GM19397 (cell line): ENCODE results near the gene IZUMO4.

Experiments used
- ATAC-seq: cut with Tn5 transposase; IDR thresholded peaks from one replicate; pipeline ENCODE4 v1.9.1; 2021; ENCODE audit warnings: mild to moderate bottlenecking, moderate library complexity; ENCODE audit not compliant: unreplicated experiment

Gene IZUMO4

GRCh38 chr19:2058570-2059421 is 37.9 kb upstream of the IZUMO4 start:
- ATAC-seq, result no peak

DNA sequence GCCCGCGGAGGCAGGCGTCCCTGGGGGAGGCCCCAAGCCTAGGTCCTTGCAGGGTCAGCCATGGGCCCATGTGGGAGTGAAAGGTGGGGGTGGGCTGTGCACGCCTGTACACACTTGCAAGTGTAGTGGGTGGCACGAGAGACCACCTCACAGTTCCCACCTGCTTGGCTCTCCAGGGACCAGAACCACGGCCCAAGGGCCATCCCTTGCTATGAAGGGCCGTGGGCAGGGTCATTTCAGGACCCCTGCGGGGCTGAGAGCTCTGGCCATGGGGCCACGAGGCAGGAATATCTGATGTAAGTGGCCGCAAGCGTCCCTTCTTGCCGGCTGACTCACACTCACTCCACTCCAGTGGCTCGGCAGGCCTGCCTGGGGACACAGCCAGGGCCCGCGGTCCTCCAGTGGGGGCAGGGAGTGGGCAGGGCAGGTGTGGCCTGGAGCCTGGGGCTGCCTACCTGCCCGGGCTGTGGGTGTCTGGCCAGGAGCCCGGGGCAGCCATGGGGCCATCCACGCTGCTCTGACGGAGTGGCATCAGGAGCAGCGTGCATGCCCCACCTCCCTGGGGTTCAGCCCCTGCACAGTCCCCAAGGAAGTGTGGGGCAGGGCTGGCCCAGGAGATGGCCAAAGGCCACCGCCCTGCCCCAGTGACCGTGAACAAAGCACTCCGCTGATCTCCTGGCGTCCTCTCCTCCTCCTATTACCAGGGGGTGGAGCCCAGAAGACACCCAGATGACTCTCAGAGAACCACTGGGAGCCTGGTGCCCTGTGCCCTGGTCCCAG is 37.1 kb upstream of the IZUMO4 start:
- no peak for ATAC-seq

- ATAC-seq, result peak; percentile 35
Measured at GRCh38 chr19:2060884-2061494, 35.7 kb upstream of the IZUMO4 start.

DNA sequence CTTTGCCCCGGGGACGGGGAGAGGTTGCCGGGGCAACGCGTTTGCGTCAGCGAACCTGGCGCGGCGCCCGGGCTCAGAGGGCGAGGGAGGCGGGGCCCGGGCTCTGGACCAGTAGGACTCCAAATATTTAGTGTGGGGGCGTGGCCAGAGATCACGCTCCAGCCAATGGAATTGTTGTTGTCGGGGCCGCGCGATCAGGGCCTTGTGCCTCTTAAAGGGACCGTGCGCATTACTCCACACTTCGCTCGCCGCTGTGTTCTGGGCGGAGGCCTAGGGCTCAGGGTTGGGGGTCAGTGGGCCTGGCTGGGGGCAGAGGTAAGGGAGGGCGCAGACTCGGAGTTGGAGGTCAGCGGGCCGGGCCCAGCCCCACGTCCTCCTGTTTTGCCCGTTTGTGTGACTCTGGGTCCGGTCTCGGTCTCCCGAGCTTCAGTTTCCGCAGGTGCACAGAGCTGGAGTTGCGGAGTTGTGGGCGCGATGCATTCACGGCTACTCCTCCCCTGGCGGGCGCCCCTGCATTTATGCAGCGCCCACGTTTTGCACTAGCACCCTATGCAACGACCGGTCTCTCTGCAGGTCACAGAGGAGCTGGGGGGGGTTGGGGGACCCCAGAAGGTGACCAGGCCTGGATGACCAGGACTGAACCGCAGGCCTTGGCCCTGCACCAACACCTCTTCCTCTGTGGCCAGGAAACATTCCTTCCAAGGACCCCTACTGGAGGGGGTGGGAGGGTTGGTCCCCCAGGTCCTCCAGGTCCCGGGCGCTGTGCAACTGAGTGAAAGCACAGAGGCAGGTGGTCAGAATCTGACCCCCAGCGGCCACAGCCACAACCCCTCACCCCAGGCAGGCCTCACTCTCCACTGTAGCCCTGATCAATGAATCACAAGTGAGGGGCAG is 35.0 kb upstream of the IZUMO4 start:
- peak; percentile 84 for ATAC-seq

DNA sequence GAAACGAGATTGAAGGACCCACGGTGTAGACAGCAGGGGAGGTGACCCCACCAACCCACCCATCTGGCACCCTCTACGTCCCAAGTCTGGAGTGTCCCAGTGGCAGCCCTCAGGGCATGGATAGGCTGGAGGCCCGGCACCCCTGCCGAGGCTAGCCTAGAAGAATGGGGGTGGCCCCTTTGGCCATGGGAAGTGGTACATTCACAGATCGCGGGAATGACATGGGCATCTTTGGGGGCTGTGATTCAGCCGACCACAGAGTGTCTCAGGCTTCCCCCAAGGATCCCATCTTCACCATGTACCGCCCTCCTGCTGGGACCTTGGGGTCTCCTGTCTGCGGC is 34.4 kb upstream of the IZUMO4 start:
- ATAC-seq, result no peak

DNA sequence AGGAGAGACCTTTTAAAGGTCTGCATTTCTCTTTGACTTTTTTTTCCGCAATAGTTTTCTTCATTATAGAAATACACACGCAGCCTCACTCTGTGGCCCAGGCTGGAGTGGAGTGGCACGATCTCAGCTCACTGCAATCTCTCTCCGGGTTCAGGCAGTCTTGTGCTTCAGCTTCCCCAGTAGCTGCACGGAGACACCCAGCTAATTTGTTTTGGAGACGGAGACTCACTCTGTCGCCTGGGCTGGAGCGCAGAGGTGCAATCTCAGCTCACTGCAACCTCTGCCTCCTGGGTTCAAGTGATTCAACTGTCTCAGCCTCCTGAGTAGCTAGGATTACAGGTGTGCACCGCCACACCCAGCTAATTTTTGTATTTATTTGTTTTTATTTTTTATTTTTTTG is 33.9 kb upstream of the IZUMO4 start:
- ATAC-seq, result no peak

- ATAC-seq, result no peak
Measured at GRCh38 chr19:2063824-2064223, 32.9 kb upstream of the IZUMO4 start.

- ATAC-seq, result no peak
Measured at GRCh38 chr19:2064395-2064787, 32.3 kb upstream of the IZUMO4 start.

- no peak for ATAC-seq
Measured at GRCh38 chr19:2064788-2065524, 31.8 kb upstream of the IZUMO4 start.

DNA sequence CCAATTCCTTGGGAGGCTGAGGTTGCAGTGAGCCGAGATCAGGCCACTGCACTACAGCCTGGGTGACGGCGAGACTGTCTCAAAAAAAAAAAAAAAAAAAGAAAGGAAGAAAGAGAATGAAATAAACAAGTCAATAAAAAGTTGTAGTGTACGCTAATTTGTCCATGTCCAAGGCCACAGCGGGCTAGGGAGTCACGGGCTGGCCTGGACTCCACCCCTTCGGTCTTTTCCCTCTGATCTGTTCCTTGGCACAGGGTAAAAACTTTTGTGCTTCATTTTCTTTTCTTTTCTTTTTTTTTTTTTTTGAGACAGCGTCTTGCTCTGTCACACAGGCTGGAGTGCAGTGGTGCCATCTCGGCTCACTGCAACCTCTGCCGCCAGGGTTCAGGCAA is 26.3 kb upstream of the IZUMO4 start:
- ATAC-seq, result no peak

DNA sequence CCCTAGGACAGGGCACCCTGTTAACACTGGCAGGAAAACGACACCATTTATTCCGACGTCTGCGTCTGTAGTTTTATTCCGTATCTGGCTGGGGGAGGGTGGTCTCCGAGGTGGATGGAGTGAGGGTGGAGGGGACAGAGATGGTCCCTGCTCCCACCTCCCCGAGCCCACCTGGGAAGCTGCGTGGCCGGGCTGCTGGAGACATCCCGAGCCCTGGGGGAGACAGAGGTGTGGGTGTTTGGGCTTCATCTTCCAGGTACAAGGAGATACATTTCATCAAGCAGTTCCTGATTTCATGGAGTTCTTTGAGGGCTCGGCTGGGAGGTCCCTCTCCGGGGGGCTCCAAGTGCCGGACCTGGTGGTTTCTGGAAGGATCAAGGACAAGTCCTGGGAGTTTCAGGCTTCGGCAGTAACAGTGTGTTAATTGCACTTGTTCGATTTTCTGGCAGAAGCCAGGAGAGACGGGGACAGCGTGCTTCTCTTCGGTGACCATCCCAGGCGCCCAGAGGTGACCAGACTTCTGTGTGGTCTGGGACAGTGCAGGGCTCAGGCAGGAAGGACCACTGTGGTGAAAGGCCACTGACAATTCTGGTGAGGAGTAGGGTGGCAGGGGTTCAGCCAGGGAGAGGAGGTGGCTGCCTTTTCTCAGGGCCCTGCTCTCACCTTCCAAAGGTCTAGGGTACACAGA is 25.6 kb upstream of the IZUMO4 start:
- ATAC-seq, result no peak

DNA sequence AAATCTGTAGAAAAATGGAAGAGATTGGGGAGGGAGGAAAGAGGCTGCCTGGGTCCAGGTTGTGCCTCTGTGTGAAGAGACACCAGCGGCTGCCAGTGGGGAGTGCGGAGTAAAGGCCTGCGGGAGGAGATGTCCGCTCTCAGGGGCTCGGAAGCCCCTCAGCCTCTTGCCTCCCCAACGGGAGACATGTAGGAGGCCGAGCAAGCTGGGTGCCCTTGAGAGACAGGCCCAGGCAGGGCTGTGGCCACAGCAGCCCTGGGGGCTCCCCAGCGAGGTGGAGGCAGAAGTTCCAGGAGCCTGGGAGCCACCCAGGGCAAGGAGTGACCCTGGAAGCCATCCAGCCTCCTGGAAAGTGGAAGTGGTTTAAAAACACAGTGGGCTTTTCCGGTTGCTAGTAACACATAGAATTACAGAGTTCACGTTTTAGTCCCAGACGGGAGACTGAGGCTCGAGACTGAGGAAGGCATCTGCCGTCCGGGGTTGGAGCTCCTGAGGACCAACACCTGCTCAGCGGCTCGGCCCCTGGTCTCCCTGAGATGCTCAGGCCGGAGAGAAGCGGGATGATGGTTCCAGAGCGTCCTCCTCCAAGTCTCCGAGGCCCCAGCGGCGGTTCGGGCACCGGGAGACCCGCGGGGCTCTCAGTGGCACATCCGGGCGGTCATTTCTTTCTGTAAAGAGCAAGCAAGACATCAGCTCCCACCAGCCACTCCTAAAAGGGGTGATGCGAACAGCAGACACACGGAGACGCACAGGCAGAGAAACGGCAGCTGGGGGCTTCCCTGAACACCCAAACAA is 23.8 kb upstream of the IZUMO4 start:
- no peak for ATAC-seq

- ATAC-seq, result no peak
Measured at GRCh38 chr19:2076526-2076944, 20.2 kb upstream of the IZUMO4 start.

DNA sequence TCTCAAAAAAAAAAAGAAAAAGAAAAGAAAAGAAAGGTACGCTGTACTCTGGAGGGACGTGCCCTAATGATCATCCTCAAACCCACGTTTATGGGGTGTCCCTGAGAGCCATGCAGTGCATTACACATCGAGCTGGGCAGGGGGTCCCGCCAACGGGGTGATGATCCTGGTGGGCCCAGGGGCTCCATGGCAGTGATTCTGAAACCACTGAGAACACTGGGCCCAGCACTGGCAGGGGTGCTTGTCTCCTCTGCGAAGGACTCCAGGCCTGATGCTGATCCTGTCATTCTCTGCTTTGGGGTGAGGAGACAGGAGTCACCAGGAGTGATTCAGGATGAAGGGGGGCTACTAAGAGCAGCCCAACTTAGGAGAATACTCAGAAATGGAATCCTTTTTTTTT is 19.3 kb upstream of the IZUMO4 start:
- ATAC-seq, result no peak

- no peak for ATAC-seq
Measured at GRCh38 chr19:2077833-2078619, 18.7 kb upstream of the IZUMO4 start.

DNA sequence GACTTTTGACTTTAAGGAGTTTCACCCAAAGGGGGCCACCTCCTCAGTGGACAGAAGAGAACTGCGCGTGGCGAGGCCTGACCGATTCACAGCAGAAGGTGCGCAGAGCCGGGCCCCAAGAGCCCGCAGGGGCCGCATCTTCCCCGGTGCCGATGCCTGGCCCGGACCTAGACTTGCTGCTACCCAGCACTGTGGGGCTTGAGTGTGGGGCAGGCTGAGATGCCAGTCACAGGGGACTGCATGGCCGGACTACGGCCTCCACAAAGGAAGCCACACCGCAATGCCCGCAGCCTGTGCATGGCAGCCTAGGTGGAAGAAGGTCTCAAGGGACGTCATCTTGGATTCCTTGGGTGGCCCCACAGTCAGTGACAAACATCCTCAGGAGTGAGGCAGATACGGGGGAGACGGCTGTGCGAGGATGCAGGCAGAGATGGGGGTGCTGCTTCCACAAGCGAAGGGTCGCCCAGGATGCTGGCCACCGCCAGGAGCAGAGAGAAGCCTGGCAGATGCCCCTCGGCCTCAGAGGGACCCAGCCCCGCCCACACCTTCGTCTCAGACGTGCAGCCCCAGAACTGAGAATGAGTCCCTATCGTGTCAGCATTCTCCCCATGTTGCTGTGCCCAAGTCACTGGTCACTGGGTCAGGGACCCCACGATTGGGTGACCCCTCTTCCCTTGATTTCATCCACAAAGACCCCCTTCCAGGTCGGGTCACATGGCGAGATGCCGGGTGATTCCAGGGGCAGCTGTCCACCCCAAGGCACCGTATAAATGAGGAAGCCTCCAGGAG is 17.4 kb upstream of the IZUMO4 start:
- no peak for ATAC-seq

- no peak for ATAC-seq
Measured at GRCh38 chr19:2079865-2080301, 16.8 kb upstream of the IZUMO4 start.
